Thyroid gland (tissue), 4 donors: ENCODE data around the gene MLLT1.

Experiments used
- CTCF ChIP-seq, 6 experiments: fragments of 200-600 bp in 3 of 6; fragments of 450-650 bp in 3 of 6; sonication (generic) in 3 of 6; IDR thresholded peaks; one replicate each; pipeline ENCODE4 v1.5.1; 2016 to 2019; ENCODE audit warnings: antibody characterized with exemption in 6 of 6, mild to moderate bottlenecking in 2 of 6, inconsistent platforms in 1 of 6, moderate library complexity in 1 of 6
- POLR2A ChIP-seq, 2 donors: fragments of 450-650 bp; IDR thresholded peaks; one replicate each; pipeline ENCODE4 v1.6.1; 2017; ENCODE audit warnings: antibody characterized with exemption in 2 of 2, mild to moderate bottlenecking in 2 of 2, moderate library complexity in 1 of 2

GRCh38 chr19:6226012-6226411, 53.8 kb downstream of the MLLT1 start:
- TF ChIP-seq CTCF (IDR thresholded peaks at IDR 0.05) (no peak), POLR2A (IDR thresholded peaks at IDR 0.05) (no peak)
